HepG2 (cell line): ENCODE measurements around the gene SIRPA. TPM values are rescaled to one million over a fixed set of nuclear protein-coding genes. Genes with fewer than 3 reads are reported as not detected.

Experiments used
- ATAC-seq: fragments of 200-7000 bp; cut with Tn5 transposase; 3 replicates; pipeline ENCODE4 v1.9.1; 2020; ENCODE audit warnings: mild to moderate bottlenecking, moderate library complexity
- BruUV-seq: library from RNA; stranded (reverse); fragments of 400-500 nt; replicated peaks from 2 replicates; lab custom pipeline; 2021; lab: Mats Ljungman, UMichigan
- CTCF ChIA-PET: fragments of 300-600 bp; formaldehyde crosslinking; extraction: SDS; loops from one replicate; lab custom pipeline; 2021; ENCODE audit warnings: low total read pairs, inconsistent platforms, low intra/inter-chr PET ratio; lab: Yijun Ruan, JAX
- POLR2A ChIA-PET: fragments of 350-600 bp; sonication (Branson Sonifier 250); formaldehyde crosslinking; loops from one replicate; lab custom pipeline; 2020; ENCODE audit warnings: antibody characterized with exemption, inconsistent platforms; lab: Yijun Ruan, JAX
- DNase-seq: peaks from one replicate; pipeline ENCODE4 v3.0.0-alpha.2; 2015; ENCODE audit warnings: low spot score
- FAIRE-seq: peaks from 3 replicates; lab custom pipeline; 2011; peaks lifted over from hg19 to GRCh38; lab: Jason Lieb, UNC
- H2AFZ ChIP-seq: one replicate; pipeline ENCODE4 v1.6.1; 2011; ENCODE audit warnings: low read length, inconsistent platforms
- H3K27ac ChIP-seq: fragments of 300-600 bp; 3 replicates; pipeline ENCODE4 v1.8.0; 2011; ENCODE audit warnings: mixed run types, mild to moderate bottlenecking, mixed read lengths, low read length, inconsistent platforms; ENCODE audit not compliant: insufficient read depth; ENCODE audit errors: extremely low read length
- H3K27me3 ChIP-seq, 2 experiments: fragments of 200-600 bp in 1 of 2; 2 replicates in 1 of 2; 3 replicates in 1 of 2; pipeline versions ENCODE4 v1.6.0 to v1.8.0; 2011; ENCODE audit warnings: low read length in 2 of 2, mild to moderate bottlenecking in 2 of 2, moderate library complexity in 2 of 2, inconsistent platforms in 1 of 2; ENCODE audit not compliant: insufficient read depth in 2 of 2, control insufficient read depth in 1 of 2
- H3K36me3 ChIP-seq, 2 experiments: fragments of 200-600 bp in 1 of 2; replicated peaks in 1 of 2; 2 replicates in 1 of 2; 3 replicates in 1 of 2; pipeline versions ENCODE4 v1.5.1 to v1.8.0; 2011; ENCODE audit warnings: low read length in 2 of 2, inconsistent platforms in 1 of 2; ENCODE audit not compliant: insufficient read depth in 2 of 2, control insufficient read depth in 1 of 2
- H3K4me1 ChIP-seq: 2 replicates; pipeline ENCODE4 v1.5.1; 2012; ENCODE audit warnings: low read length, inconsistent platforms; ENCODE audit not compliant: insufficient read depth
- H3K4me2 ChIP-seq: 2 replicates; pipeline ENCODE4 v1.6.0; 2011; ENCODE audit warnings: low read depth, low read length, inconsistent platforms
- H3K4me3 ChIP-seq, 3 experiments: fragments of 200-600 bp in 1 of 3; sonication (generic), shearing (Covaris generic) in 1 of 3; replicated peaks in 1 of 3; 2 replicates each; pipeline ENCODE4 v1.5.1; 2011 to 2016; ENCODE audit warnings: low read length in 3 of 3, inconsistent platforms in 2 of 3, low read depth in 2 of 3, mild to moderate bottlenecking in 2 of 3, control low read depth in 1 of 3, mixed read lengths in 1 of 3; ENCODE audit not compliant: insufficient read depth in 1 of 3
- H3K79me2 ChIP-seq: one replicate; pipeline ENCODE4 v1.6.1; 2011; ENCODE audit warnings: low read length, inconsistent platforms; ENCODE audit not compliant: insufficient read depth
- H3K9ac ChIP-seq: 2 replicates; pipeline ENCODE4 v1.6.0; 2011; ENCODE audit warnings: mild to moderate bottlenecking, low read depth, low read length, inconsistent platforms; ENCODE audit not compliant: insufficient read depth
- H3K9me3 ChIP-seq: 2 replicates; pipeline ENCODE4 v1.5.1; 2012; ENCODE audit warnings: mild to moderate bottlenecking, low read length
- H4K20me1 ChIP-seq: 2 replicates; pipeline ENCODE4 v1.6.0; 2011; ENCODE audit warnings: inconsistent platforms, mild to moderate bottlenecking, low read length, moderate library complexity; ENCODE audit not compliant: insufficient read depth
- CCDC6 ChIP-seq: sonication (generic); formaldehyde crosslinking; IDR thresholded peaks from 2 replicates; pipeline ENCODE4 v1.8.1; 2022; ENCODE audit warnings: mild to moderate bottlenecking, missing genetic modification reagents, moderate library complexity
- HCFC1 ChIP-seq: fragments of 150-350 bp; IDR thresholded peaks from 2 replicates; pipeline ENCODE4 v1.6.1; 2014; ENCODE audit warnings: low read depth, low read length
- HMG20B ChIP-seq: conservative IDR thresholded peaks from 2 replicates; pipeline ENCODE4 v1.6.1; 2016; ENCODE audit warnings: missing genetic modification reagents, missing compliant biosample characterization
- HMGA1 ChIP-seq: sonication (generic); formaldehyde crosslinking; conservative IDR thresholded peaks from 2 replicates; pipeline ENCODE4 v1.4.0; 2020; ENCODE audit warnings: missing genetic modification reagents
- NFE2L1 ChIP-seq: sonication (generic); formaldehyde crosslinking; IDR thresholded peaks from 2 replicates; pipeline ENCODE4 v1.4.0; 2020; ENCODE audit warnings: missing genetic modification reagents, mild to moderate bottlenecking, borderline replicate concordance
- NFYC ChIP-seq: IDR thresholded peaks from 2 replicates; pipeline ENCODE4 v1.6.1; 2016; ENCODE audit warnings: missing genetic modification reagents, missing compliant biosample characterization
- PCBP2 ChIP-seq: fragments of 200-400 bp; formaldehyde crosslinking; optimal IDR thresholded peaks from 2 replicates; pipeline ENCODE3; 2018; ENCODE audit warnings: low read length, low read depth; ENCODE audit not compliant: poor library complexity, severe bottlenecking
- PRMT3 ChIP-seq: sonication (generic); formaldehyde crosslinking; IDR thresholded peaks from 2 replicates; pipeline ENCODE4 v1.8.1; 2022; ENCODE audit warnings: low read depth, mild to moderate bottlenecking, moderate library complexity, missing genetic modification reagents, borderline replicate concordance
- SIN3B ChIP-seq: fragments of 150-350 bp; IDR thresholded peaks from 2 replicates; pipeline ENCODE4 v1.6.1; 2014; ENCODE audit warnings: low read length
- SKIL ChIP-seq: sonication (generic); formaldehyde crosslinking; IDR thresholded peaks from 2 replicates; pipeline ENCODE4 v1.8.0; 2022; ENCODE audit warnings: missing genetic modification reagents, mild to moderate bottlenecking, moderate library complexity, borderline replicate concordance
- SUZ12 ChIP-seq: fragments of 150-350 bp; IDR thresholded peaks from 2 replicates; pipeline ENCODE4 v1.6.1; 2014; ENCODE audit warnings: low read depth, low read length
- THAP9 ChIP-seq: sonication (generic); formaldehyde crosslinking; IDR thresholded peaks from 2 replicates; pipeline ENCODE4; 2020; ENCODE audit warnings: missing genetic modification reagents, mild to moderate bottlenecking, borderline replicate concordance
- ZNF333 ChIP-seq: sonication (generic); formaldehyde crosslinking; IDR thresholded peaks from 2 replicates; pipeline ENCODE4 v1.4.0; 2020; ENCODE audit warnings: mild to moderate bottlenecking, missing genetic modification reagents, borderline replicate concordance
- ZNF501 ChIP-seq: sonication (generic); formaldehyde crosslinking; IDR thresholded peaks from 2 replicates; pipeline ENCODE4 v1.5.1; 2020; ENCODE audit warnings: mild to moderate bottlenecking, moderate library complexity, missing genetic modification reagents
- ZNF839 ChIP-seq: sonication (generic); formaldehyde crosslinking; IDR thresholded peaks from 2 replicates; pipeline ENCODE4 v1.4.0; 2020; ENCODE audit warnings: missing genetic modification reagents, mild to moderate bottlenecking, borderline replicate concordance
- WGBS: methylation state at CpG from one replicate; pipeline ENCODE4 v1.1.6; 2017; ENCODE audit warnings: low lambda C conversion rate; 5-methylcytosine and 5-hydroxymethylcytosine counted together
- in situ Hi-C: cut with HindIII; loops from 2 replicates; pipeline ENCODE4 v1.10.0; 2017; ENCODE audit warnings: low pct_unique_long_range_greater_than_20kb; ENCODE audit not compliant: extremely low pct_ligation_motif_present
- intact Hi-C: fragments of 100-400 bp; cut with micrococcal nuclease; formaldehyde crosslinking; loops from one replicate; pipeline ENCODE4 v1.10.0; 2022; ENCODE audit not compliant: unreplicated experiment
- polyA plus RNA-seq, 8 experiments: library from polyadenylated mRNA; depleted of rRNA in 3 of 8; stranded (reverse) in 7 of 8; unstranded in 1 of 8; fragments of >200 nt; fragmentation: Illumina TruSeq in 4 of 8; extraction: Trizol in 4 of 8; gene quantifications; 2 replicates each; pipeline versions ENCODE4 v1.2.1 to v1.2.3, GENCODE V29; 2011 to 2016; ENCODE audit warnings: low read depth in 4 of 8, missing spikeins in 1 of 8, mixed read lengths in 1 of 8; ENCODE audit not compliant: insufficient read depth in 1 of 8
- total RNA-seq, 5 experiments: library from RNA; depleted of rRNA; stranded (reverse); fragments of >200 nt; fragmentation: Illumina TruSeq; extraction: Trizol; gene quantifications; 2 replicates each; pipeline ENCODE4 v1.2.3, GENCODE V29; 2016; ENCODE audit warnings: low read depth in 1 of 5
- TF ChIP-seq, protein P1 (sequence below): sonication (generic); formaldehyde crosslinking; IDR thresholded peaks from 2 replicates; pipeline ENCODE4 v1.8.1; 2023; ENCODE audit warnings: missing genetic modification reagents, mild to moderate bottlenecking, borderline replicate concordance

The SIRPA gene
- total and polyA plus RNA-seq, 2 of the 13 experiments (the other 11 are each of a cell fraction or from before 2014, with no cell fraction given): 7.2 to 17.6 TPM

DNA sequence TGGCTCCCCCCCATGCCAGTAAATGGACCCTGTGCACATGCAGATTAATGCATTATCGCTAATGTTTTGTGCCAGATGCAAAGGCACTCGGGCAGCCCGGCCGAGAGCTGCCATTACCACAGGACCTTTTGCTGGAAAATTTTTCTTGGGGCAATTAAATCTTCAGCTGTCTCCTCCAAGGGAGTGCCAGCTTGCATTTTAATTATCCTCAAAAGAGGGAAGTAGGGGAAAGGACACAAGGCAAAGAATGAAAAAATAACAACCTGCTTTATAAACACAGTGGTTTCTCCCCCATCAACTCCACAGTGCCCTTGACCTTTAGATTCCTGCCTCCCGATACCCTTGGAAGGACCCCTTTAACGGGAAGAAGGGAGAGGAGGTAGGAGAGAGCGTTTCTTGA, 50.5 kb downstream of the SIRPA start:
- Histone ChIP-seq H3K4me3 (no peak overlapping the region), H3K27me3 (peaks cover 15 to 41% of the 10 kb centered on the region in 2 experiments; a peak in 4 of 5 replicates), H3K9ac (no peak overlapping the region), H3K4me2 (no peak overlapping the region), H3K9me3 (no peaks in the 10 kb centered on the region), H3K79me2 (no peaks in the 10 kb centered on the region), H3K27ac (no peak overlapping the region), H3K36me3 (no peaks in the 10 kb centered on the region), H2AFZ (no peak overlapping the region), H4K20me1 (no peaks in the 10 kb centered on the region), H3K4me1 (peaks cover 42% of the 10 kb centered on the region)
- FAIRE-seq: no peak
- ChIA-PET CTCF (no interaction called here), POLR2A (no interaction called here)
- no peak for ATAC-seq
- DNase-seq: no peak
- in situ Hi-C loops (no loop called here), intact Hi-C loops (loop anchor here (5.0 kb wide), 1 partner anchor 43 kb away; no protein-coding TSS in a partner anchor)
- TF ChIP-seq PRMT3 (CRISPR knock-in tag) (no peak), CCDC6 (CRISPR knock-in tag) (no peak), PCBP2 (no peak), NFYC (CRISPR knock-in tag) (no peak), NFE2L1 (CRISPR knock-in tag) (no peak), SKIL (CRISPR knock-in tag) (no peak), SIN3B (no peak), HMGA1 (no peak), HCFC1 (no peak), HMG20B (CRISPR knock-in tag) (no peak), ZNF839 (CRISPR knock-in tag) (no peak), ZNF501 (CRISPR knock-in tag) (no peak), SUZ12 (no peak), ZNF333 (CRISPR knock-in tag) (no peak), THAP9 (CRISPR knock-in tag) (no peak)
- TF ChIP-seq, protein P1, sequence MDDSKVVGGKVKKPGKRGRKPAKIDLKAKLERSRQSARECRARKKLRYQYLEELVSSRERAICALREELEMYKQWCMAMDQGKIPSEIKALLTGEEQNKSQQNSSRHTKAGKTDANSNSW (CRISPR knock-in tag): no peak
- no TSS peak for BruUV-seq
- WGBS: 61% methylated on average over 7 of the region's 7 CpGs
